Measurements from ENCODE around the gene EIF4E1B. TPM values are rescaled to one million over a fixed set of nuclear protein-coding genes. Genes with fewer than 3 reads are reported as not detected.

The EIF4E1B gene
- total RNA-seq, 4 donors from 2014 or later, result not detected

DNA sequence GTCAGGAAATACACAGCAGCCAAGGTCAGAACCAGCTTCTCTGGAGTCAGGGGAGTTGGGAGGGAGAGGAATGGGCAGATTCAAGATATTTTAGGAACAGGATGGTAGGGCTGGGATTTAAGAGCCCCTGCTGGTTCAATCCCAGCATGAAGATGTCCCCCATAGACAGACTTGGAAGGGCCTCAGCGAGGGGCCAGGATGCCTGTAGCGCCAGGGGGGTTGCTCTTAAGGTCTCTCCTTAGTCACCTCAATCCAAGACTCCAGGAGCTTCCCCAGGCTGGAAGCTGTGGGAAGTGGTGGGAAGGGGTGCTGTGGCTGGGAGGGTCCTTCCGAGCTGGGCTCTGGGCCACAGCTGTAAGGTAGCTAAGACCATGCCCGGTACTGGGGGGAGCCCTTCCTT, 8.7 kb downstream of the EIF4E1B start:
- TF ChIP-seq, protein P1, sequence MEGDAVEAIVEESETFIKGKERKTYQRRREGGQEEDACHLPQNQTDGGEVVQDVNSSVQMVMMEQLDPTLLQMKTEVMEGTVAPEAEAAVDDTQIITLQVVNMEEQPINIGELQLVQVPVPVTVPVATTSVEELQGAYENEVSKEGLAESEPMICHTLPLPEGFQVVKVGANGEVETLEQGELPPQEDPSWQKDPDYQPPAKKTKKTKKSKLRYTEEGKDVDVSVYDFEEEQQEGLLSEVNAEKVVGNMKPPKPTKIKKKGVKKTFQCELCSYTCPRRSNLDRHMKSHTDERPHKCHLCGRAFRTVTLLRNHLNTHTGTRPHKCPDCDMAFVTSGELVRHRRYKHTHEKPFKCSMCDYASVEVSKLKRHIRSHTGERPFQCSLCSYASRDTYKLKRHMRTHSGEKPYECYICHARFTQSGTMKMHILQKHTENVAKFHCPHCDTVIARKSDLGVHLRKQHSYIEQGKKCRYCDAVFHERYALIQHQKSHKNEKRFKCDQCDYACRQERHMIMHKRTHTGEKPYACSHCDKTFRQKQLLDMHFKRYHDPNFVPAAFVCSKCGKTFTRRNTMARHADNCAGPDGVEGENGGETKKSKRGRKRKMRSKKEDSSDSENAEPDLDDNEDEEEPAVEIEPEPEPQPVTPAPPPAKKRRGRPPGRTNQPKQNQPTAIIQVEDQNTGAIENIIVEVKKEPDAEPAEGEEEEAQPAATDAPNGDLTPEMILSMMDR (IDR thresholded peaks at IDR 0.05; ENCODE audit: low read depth), result no peak

DNA sequence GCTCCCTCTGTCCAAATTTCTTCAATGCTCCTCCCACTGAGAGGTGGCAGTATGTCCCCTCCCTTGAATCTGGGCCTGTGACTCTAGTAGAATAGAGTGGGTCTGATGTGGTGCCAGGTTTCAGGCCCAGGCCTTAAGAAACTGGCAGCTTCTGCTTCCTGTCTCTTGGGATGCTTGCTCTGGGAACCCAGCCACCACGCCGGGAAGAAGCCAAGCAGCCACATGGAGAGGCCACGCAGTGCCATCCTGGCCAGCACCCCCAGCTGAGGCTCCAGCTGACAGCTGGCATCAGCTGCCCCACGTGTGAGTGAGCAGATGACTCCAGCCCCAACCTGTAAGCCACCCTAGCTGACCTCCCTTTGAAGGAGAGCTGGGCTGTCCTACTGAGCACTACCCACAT, 9.5 kb downstream of the EIF4E1B start:
- TF ChIP-seq, protein P1 (IDR thresholded peaks at IDR 0.05; ENCODE audit: low read depth), result no peak

DNA sequence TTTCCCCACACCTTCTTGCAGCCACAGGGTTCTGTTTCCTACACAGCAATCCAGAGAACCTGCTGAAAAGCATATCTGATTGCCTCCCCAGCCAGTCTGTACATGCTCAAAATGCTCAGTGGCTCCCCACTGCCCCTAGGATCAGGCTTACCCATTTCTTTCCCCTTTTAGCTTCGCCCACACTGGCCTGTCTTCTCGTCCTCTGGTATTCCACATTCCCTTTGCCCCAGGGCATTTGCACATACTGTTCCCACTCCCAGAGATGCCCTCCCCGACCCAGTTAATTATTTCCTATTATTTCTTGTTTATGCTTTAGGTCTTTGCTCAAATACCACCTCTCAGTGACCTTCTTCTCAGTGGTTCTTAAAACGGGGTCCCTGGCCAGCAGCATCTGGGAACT, 10.1 kb downstream of the EIF4E1B start:
- TF ChIP-seq, protein P1 (IDR thresholded peaks at IDR 0.05; ENCODE audit: low read depth), result no peak

DNA sequence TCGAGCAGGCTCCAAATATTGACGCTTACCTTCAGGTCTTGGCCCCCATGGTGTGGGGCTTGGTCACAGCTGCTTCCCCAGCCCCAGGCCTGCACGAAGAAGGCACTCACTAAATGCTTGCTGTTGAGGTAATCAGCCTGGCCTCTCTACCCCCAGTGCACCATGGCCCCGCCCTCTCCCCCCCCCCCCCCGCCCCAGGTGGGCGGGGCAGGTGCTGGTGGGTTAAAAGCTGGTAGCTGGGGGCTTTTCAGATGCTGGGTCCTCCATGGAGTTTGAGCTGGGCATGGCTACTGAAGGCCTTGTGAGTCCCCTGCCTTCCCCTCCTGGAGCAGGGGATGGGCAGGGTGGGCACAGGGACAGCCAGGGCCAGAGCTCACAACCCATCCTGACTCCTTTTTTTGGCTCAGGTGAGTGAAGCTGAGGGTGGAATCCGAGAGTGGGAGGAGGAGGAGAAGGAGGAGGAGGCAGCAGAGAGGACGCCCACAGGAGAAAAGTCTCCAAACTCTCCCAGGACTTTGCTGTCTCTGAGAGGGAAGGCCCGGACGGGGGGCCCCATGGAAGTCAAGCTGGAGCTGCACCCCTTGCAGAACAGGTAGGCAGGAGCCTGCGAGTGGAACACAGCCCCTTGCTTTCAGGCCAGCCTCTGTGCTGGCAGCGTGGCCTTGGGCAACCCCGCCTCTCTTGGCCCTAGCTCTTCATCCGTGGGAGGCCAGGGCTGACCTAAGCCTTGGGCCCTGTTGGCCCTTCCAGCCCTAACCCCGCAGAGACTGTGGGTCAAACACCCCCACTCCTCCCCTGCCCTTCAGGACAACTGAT, 12.4 kb downstream of the EIF4E1B start:
- TF ChIP-seq, protein P1 (IDR thresholded peaks at IDR 0.05; ENCODE audit: low read depth), result no peak

DNA sequence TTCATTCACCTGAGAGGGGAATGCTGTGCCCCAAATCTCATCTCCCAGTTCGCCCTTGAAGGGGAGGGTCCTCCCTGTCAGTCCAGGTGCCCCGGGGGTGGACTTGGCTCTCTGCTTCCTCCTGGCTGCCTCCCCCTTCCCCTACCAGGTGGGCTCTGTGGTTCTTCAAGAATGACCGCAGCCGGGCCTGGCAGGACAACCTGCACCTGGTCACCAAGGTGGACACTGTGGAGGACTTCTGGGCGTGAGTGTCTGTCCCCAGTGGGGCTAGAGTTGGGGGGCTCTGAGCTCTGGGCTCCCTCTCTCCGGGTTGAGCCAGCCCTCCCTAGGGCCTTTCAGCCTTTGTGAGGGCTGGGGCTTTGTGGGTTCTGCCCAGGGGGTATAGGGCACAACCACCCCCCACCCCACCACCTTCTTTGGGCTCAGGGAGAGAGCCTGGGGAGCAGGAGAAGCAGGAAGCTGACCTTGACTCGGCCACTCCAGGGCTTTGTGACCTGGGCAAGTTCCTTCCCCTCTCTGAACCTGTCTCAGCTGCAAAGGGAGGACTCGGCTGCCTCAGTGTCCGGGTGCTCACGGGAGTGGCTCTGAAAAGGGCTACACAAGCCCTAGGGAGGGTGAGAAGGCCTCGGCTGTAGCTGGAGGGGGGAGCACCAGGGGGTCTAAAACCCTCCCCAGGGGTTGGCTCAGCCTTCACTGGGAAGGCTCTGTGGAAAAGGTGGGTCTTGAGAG, 13.2 kb downstream of the EIF4E1B start:
- TF ChIP-seq, protein P1 (IDR thresholded peaks at IDR 0.05; ENCODE audit: low read depth), result no peak

DNA sequence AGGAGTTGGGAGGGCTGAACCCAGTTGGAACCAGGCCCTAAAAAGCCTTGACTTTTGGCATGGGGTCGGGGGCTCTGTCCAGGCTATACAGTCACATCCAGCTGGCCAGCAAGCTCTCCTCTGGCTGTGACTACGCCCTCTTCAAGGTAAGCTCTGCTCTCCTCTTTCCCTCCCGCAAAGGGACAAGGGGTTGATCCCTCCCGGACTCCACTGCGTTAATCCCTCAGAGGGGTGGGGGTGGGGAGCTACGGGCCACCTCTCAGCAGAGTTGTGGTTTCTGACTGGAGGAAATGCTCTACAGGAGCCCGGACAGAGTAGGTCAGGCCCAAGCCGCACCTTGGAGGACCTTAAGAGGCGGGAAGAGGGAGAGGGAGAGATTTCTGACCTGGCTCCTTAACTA, 13.8 kb downstream of the EIF4E1B start:
- TF ChIP-seq, protein P1 (IDR thresholded peaks at IDR 0.05; ENCODE audit: low read depth), result no peak

DNA sequence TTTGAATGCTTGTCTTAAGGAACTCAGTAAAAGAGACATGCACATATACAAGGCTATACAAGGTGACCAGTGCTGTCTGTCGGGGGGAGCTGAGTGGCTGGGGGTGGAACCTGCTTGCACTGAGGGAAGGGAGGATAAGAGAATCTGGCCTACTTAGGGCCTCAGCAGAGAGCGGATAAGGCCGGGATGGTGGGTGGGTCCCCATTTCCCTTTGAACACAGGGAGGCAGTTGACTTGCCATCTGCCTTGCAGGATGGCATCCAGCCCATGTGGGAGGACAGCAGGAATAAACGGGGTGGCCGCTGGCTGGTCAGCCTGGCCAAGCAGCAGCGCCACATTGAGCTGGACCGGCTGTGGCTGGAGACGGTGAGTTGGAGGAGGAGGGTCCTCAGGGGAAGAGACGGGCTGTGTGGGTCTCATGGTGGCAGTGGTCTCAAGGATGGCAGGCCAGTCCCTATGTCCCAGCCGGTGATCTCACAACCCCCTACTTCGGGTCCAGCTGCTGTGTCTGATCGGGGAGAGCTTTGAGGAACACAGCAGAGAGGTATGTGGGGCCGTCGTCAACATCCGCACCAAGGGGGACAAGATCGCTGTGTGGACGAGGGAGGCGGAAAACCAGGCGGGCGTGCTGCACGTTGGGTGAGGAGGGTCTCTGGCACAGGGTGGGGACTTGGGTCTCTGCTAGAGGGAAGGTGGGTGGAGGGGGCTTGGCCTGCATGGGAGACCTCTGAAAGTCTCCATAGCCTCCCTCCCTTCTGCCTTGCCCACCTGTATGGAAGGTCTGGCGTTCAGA, 14.6 kb downstream of the EIF4E1B start:
- TF ChIP-seq, protein P1 (IDR thresholded peaks at IDR 0.05; ENCODE audit: low read depth), result no peak
